ENCODE results near the gene RPTOR. TPM values are rescaled to one million over a fixed set of nuclear protein-coding genes. Genes with fewer than 3 reads are reported as not detected.

The RPTOR gene
- total RNA-seq, 1 experiment from 2014 or later: 30.6 TPM

GRCh38 chr17:80709090-80709695 lies 164.6 kb downstream of the RPTOR start:
- DNase-seq: no peak
- Histone ChIP-seq H3K4me3 (no peak overlapping the region), H3K27me3 (no peaks in the 10 kb centered on the region), H3K9me3 (no peaks in the 10 kb centered on the region), H3K36me3 (peaks cover 4% of the 10 kb centered on the region)

GRCh38 chr17:80710714-80711302 lies 166.2 kb downstream of the RPTOR start:
- Histone ChIP-seq H3K36me3 (peaks cover 4% of the 10 kb centered on the region), H3K4me3 (no peak overlapping the region), H3K9me3 (peaks cover 2% of the 10 kb centered on the region; the same call in 1 of the 2 replicates), H3K27me3 (no peaks in the 10 kb centered on the region)
- DNase-seq: no peak

GRCh38 chr17:80712089-80712488 lies 167.5 kb downstream of the RPTOR start:
- no peaks in the 10 kb centered on the region for H3K27me3 ChIP-seq
- no peak overlapping the region for H3K4me3 ChIP-seq
- peaks cover 4% of the 10 kb centered on the region for H3K36me3 ChIP-seq
- DNase-seq: no peak
- peaks cover 2% of the 10 kb centered on the region; the same call in 1 of the 2 replicates for H3K9me3 ChIP-seq

- DNase-seq: no peak
- H3K4me3 ChIP-seq: no peak overlapping the region
These were observed 168.0 kb downstream of the RPTOR start for GRCh38 chr17:80712606-80713005.

GRCh38 chr17:80716986-80717719 lies 172.5 kb downstream of the RPTOR start:
- no peak for DNase-seq

More at GRCh38 chr17:80712606-80713005, 168.0 kb downstream of the RPTOR start:
- peaks cover 7% of the 10 kb centered on the region for H3K36me3 ChIP-seq
- no peaks in the 10 kb centered on the region for H3K27me3 ChIP-seq
- peaks cover 2% of the 10 kb centered on the region; the same call in 1 of the 2 replicates for H3K9me3 ChIP-seq

GRCh38 chr17:80717720-80718083 lies 173.1 kb downstream of the RPTOR start:
- Histone ChIP-seq H3K36me3 (peaks cover 7% of the 10 kb centered on the region), H3K9me3 (peaks cover 2% of the 10 kb centered on the region; the same call in 1 of the 2 replicates), H3K4me3 (no peak overlapping the region), H3K27me3 (no peaks in the 10 kb centered on the region)
- no peak for DNase-seq

More at GRCh38 chr17:80716986-80717719, 172.5 kb downstream of the RPTOR start:
- H3K9me3 ChIP-seq: peaks cover 2% of the 10 kb centered on the region; the same call in 1 of the 2 replicates
- no peaks in the 10 kb centered on the region for H3K27me3 ChIP-seq
- H3K36me3 ChIP-seq: peaks cover 7% of the 10 kb centered on the region
- H3K4me3 ChIP-seq: no peak overlapping the region

GRCh38 chr17:80718428-80718827 lies 173.8 kb downstream of the RPTOR start:
- no peaks in the 10 kb centered on the region for H3K27me3 ChIP-seq
- H3K9me3 ChIP-seq: peaks cover 3% of the 10 kb centered on the region; the same call in 1 of the 2 replicates
- no peak overlapping the region for H3K4me3 ChIP-seq
- no peak for DNase-seq
- peaks cover 6% of the 10 kb centered on the region for H3K36me3 ChIP-seq

- no peak for DNase-seq
- Histone ChIP-seq H3K27me3 (no peaks in the 10 kb centered on the region), H3K9me3 (peaks cover 5% of the 10 kb centered on the region; the same call in 1 of the 2 replicates), H3K36me3 (peaks cover 3% of the 10 kb centered on the region), H3K4me3 (no peak overlapping the region)
These were observed 174.8 kb downstream of the RPTOR start for GRCh38 chr17:80719449-80719848.

GRCh38 chr17:80720610-80721577 lies 176.3 kb downstream of the RPTOR start:
- Histone ChIP-seq H3K36me3 (peaks cover 3% of the 10 kb centered on the region), H3K27me3 (no peaks in the 10 kb centered on the region), H3K9me3 (0 out of 2 replicates have a peak, but pooled peaks cover 3% of the 10 kb centered on the region), H3K4me3 (no peak overlapping the region)
- DNase-seq: no peak

GRCh38 chr17:80722661-80723060 lies 178.0 kb downstream of the RPTOR start:
- no peak overlapping the region for H3K4me3 ChIP-seq
- no peaks in the 10 kb centered on the region for H3K27me3 ChIP-seq
- H3K9me3 ChIP-seq: 0 out of 2 replicates have a peak, but pooled peaks cover 3% of the 10 kb centered on the region
- H3K36me3 ChIP-seq: no peaks in the 10 kb centered on the region; the same call in 1 of the 2 replicates
- DNase-seq: no peak

GRCh38 chr17:80724775-80725266 lies 180.2 kb downstream of the RPTOR start:
- Histone ChIP-seq H3K9me3 (0 out of 2 replicates have a peak, but pooled peaks cover 3% of the 10 kb centered on the region), H3K36me3 (no peaks in the 10 kb centered on the region; the same call in 1 of the 2 replicates), H3K4me3 (no peak overlapping the region), H3K27me3 (no peaks in the 10 kb centered on the region)
- DNase-seq: peak; percentile 82

- no peak for DNase-seq
- H3K9me3 ChIP-seq: 0 out of 2 replicates have a peak, but pooled peaks cover 3% of the 10 kb centered on the region
- H3K27me3 ChIP-seq: no peaks in the 10 kb centered on the region
- no peak overlapping the region for H3K4me3 ChIP-seq
- no peaks in the 10 kb centered on the region; the same call in 1 of the 2 replicates for H3K36me3 ChIP-seq
These were observed 180.9 kb downstream of the RPTOR start for GRCh38 chr17:80725517-80725916.

- no peaks in the 10 kb centered on the region; the same call in 1 of the 2 replicates for H3K36me3 ChIP-seq
- no peaks in the 10 kb centered on the region for H3K27me3 ChIP-seq
- no peak for DNase-seq
- H3K4me3 ChIP-seq: no peak overlapping the region
- H3K9me3 ChIP-seq: 0 out of 2 replicates have a peak, but pooled peaks cover 3% of the 10 kb centered on the region
These were observed 182.1 kb downstream of the RPTOR start for GRCh38 chr17:80726558-80727408.

- H3K27me3 ChIP-seq: no peaks in the 10 kb centered on the region
These were observed 182.7 kb downstream of the RPTOR start for GRCh38 chr17:80727409-80727755.

GRCh38 chr17:80729016-80729415 lies 184.4 kb downstream of the RPTOR start:
- no peak overlapping the region for H3K4me3 ChIP-seq
- no peak for DNase-seq
- no peaks in the 10 kb centered on the region; the same call in none of the 2 replicates for H3K36me3 ChIP-seq
- no peaks in the 10 kb centered on the region for H3K27me3 ChIP-seq
- H3K9me3 ChIP-seq: no peaks in the 10 kb centered on the region

More at GRCh38 chr17:80727409-80727755, 182.7 kb downstream of the RPTOR start:
- DNase-seq: no peak
- Histone ChIP-seq H3K9me3 (0 out of 2 replicates have a peak, but pooled peaks cover 3% of the 10 kb centered on the region), H3K36me3 (no peaks in the 10 kb centered on the region; the same call in 1 of the 2 replicates), H3K4me3 (no peak overlapping the region)

All from MG63 (cell line).